HepG2 (cell line): ENCODE measurements around the gene ATP6V1D. TPM values are rescaled to one million over a fixed set of nuclear protein-coding genes. Genes with fewer than 3 reads are reported as not detected.

Experiments used
- ATAC-seq: fragments of 200-7000 bp; cut with Tn5 transposase; 3 replicates; pipeline ENCODE4 v1.9.1; 2020; ENCODE audit warnings: mild to moderate bottlenecking, moderate library complexity
- BruUV-seq: library from RNA; stranded (reverse); fragments of 400-500 nt; replicated peaks from 2 replicates; lab custom pipeline; 2021; lab: Mats Ljungman, UMichigan
- CTCF ChIA-PET: fragments of 300-600 bp; formaldehyde crosslinking; extraction: SDS; loops from one replicate; lab custom pipeline; 2021; ENCODE audit warnings: low total read pairs, inconsistent platforms, low intra/inter-chr PET ratio; lab: Yijun Ruan, JAX
- POLR2A ChIA-PET: fragments of 350-600 bp; sonication (Branson Sonifier 250); formaldehyde crosslinking; loops from one replicate; lab custom pipeline; 2020; ENCODE audit warnings: antibody characterized with exemption, inconsistent platforms; lab: Yijun Ruan, JAX
- DNase-seq: peaks from one replicate; pipeline ENCODE4 v3.0.0-alpha.2; 2015; ENCODE audit warnings: low spot score
- FAIRE-seq: peaks from 3 replicates; lab custom pipeline; 2011; peaks lifted over from hg19 to GRCh38; lab: Jason Lieb, UNC
- H2AFZ ChIP-seq: one replicate; pipeline ENCODE4 v1.6.1; 2011; ENCODE audit warnings: low read length, inconsistent platforms
- H3K27ac ChIP-seq: fragments of 300-600 bp; 3 replicates; pipeline ENCODE4 v1.8.0; 2011; ENCODE audit warnings: mixed run types, mild to moderate bottlenecking, mixed read lengths, low read length, inconsistent platforms; ENCODE audit not compliant: insufficient read depth; ENCODE audit errors: extremely low read length
- H3K27me3 ChIP-seq, 2 experiments: fragments of 200-600 bp in 1 of 2; 2 replicates in 1 of 2; 3 replicates in 1 of 2; pipeline versions ENCODE4 v1.6.0 to v1.8.0; 2011; ENCODE audit warnings: low read length in 2 of 2, mild to moderate bottlenecking in 2 of 2, moderate library complexity in 2 of 2, inconsistent platforms in 1 of 2; ENCODE audit not compliant: insufficient read depth in 2 of 2, control insufficient read depth in 1 of 2
- H3K36me3 ChIP-seq, 2 experiments: fragments of 200-600 bp in 1 of 2; replicated peaks in 1 of 2; 2 replicates in 1 of 2; 3 replicates in 1 of 2; pipeline versions ENCODE4 v1.5.1 to v1.8.0; 2011; ENCODE audit warnings: low read length in 2 of 2, inconsistent platforms in 1 of 2; ENCODE audit not compliant: insufficient read depth in 2 of 2, control insufficient read depth in 1 of 2
- H3K4me1 ChIP-seq: 2 replicates; pipeline ENCODE4 v1.5.1; 2012; ENCODE audit warnings: low read length, inconsistent platforms; ENCODE audit not compliant: insufficient read depth
- H3K4me2 ChIP-seq: 2 replicates; pipeline ENCODE4 v1.6.0; 2011; ENCODE audit warnings: low read depth, low read length, inconsistent platforms
- H3K4me3 ChIP-seq, 3 experiments: fragments of 200-600 bp in 1 of 3; sonication (generic), shearing (Covaris generic) in 1 of 3; replicated peaks in 1 of 3; 2 replicates each; pipeline ENCODE4 v1.5.1; 2011 to 2016; ENCODE audit warnings: low read length in 3 of 3, inconsistent platforms in 2 of 3, low read depth in 2 of 3, mild to moderate bottlenecking in 2 of 3, control low read depth in 1 of 3, mixed read lengths in 1 of 3; ENCODE audit not compliant: insufficient read depth in 1 of 3
- H3K79me2 ChIP-seq: one replicate; pipeline ENCODE4 v1.6.1; 2011; ENCODE audit warnings: low read length, inconsistent platforms; ENCODE audit not compliant: insufficient read depth
- H3K9ac ChIP-seq: 2 replicates; pipeline ENCODE4 v1.6.0; 2011; ENCODE audit warnings: mild to moderate bottlenecking, low read depth, low read length, inconsistent platforms; ENCODE audit not compliant: insufficient read depth
- H3K9me3 ChIP-seq: 2 replicates; pipeline ENCODE4 v1.5.1; 2012; ENCODE audit warnings: mild to moderate bottlenecking, low read length
- H4K20me1 ChIP-seq: 2 replicates; pipeline ENCODE4 v1.6.0; 2011; ENCODE audit warnings: inconsistent platforms, mild to moderate bottlenecking, low read length, moderate library complexity; ENCODE audit not compliant: insufficient read depth
- CC2D1A ChIP-seq: sonication (generic); formaldehyde crosslinking; IDR thresholded peaks from 2 replicates; pipeline ENCODE4 v1.8.1; 2023; ENCODE audit warnings: mild to moderate bottlenecking, missing genetic modification reagents
- GATA4 ChIP-seq: sonication (generic); IDR thresholded peaks from 2 replicates; pipeline ENCODE4 v1.6.1; 2016; ENCODE audit warnings: antibody characterized with exemption, low read depth, borderline replicate concordance
- HNRNPL ChIP-seq: fragments of 200-400 bp; formaldehyde crosslinking; IDR thresholded peaks from 2 replicates; pipeline ENCODE4 v1.6.1; 2017; ENCODE audit warnings: mild to moderate bottlenecking, low read depth, low read length
- HNRNPUL1 ChIP-seq: fragments of 200-400 bp; formaldehyde crosslinking; IDR thresholded peaks from 2 replicates; pipeline ENCODE4 v1.6.1; 2017; ENCODE audit warnings: low read depth, mild to moderate bottlenecking, low read length, moderate library complexity
- KDM3A ChIP-seq: IDR thresholded peaks from 2 replicates; pipeline ENCODE4 v1.6.1; 2018; ENCODE audit warnings: low read depth, missing compliant biosample characterization
- PAF1 ChIP-seq: IDR thresholded peaks from 2 replicates; pipeline ENCODE4 v1.6.1; 2016; ENCODE audit warnings: missing genetic modification reagents, missing compliant biosample characterization
- RNF2 ChIP-seq: fragments of 450-650 bp; conservative IDR thresholded peaks from 2 replicates; pipeline ENCODE4 v1.6.1; 2016; ENCODE audit warnings: low read depth
- RXRB ChIP-seq: IDR thresholded peaks from 2 replicates; pipeline ENCODE4 v1.6.1; 2016; ENCODE audit warnings: borderline replicate concordance, missing genetic modification reagents, missing compliant biosample characterization
- TBX3 ChIP-seq: fragments of 450-650 bp; IDR thresholded peaks from 2 replicates; pipeline ENCODE4 v1.6.1; 2017; ENCODE audit warnings: antibody characterized with exemption, mild to moderate bottlenecking, inconsistent platforms, borderline replicate concordance
- ZBTB21 ChIP-seq: sonication (generic); formaldehyde crosslinking; IDR thresholded peaks from 2 replicates; pipeline ENCODE4 v1.4.0; 2020; ENCODE audit warnings: missing genetic modification reagents
- ZNF180 ChIP-seq: sonication (generic); formaldehyde crosslinking; IDR thresholded peaks from 2 replicates; pipeline ENCODE4 v1.4.0; 2020; ENCODE audit warnings: low read depth, missing genetic modification reagents, borderline replicate concordance
- WGBS: methylation state at CpG from one replicate; pipeline ENCODE4 v1.1.6; 2017; ENCODE audit warnings: low lambda C conversion rate; 5-methylcytosine and 5-hydroxymethylcytosine counted together
- in situ Hi-C: cut with HindIII; loops from 2 replicates; pipeline ENCODE4 v1.10.0; 2017; ENCODE audit warnings: low pct_unique_long_range_greater_than_20kb; ENCODE audit not compliant: extremely low pct_ligation_motif_present
- intact Hi-C: fragments of 100-400 bp; cut with micrococcal nuclease; formaldehyde crosslinking; loops from one replicate; pipeline ENCODE4 v1.10.0; 2022; ENCODE audit not compliant: unreplicated experiment
- polyA plus RNA-seq, 8 experiments: library from polyadenylated mRNA; depleted of rRNA in 3 of 8; stranded (reverse) in 7 of 8; unstranded in 1 of 8; fragments of >200 nt; fragmentation: Illumina TruSeq in 4 of 8; extraction: Trizol in 4 of 8; gene quantifications; 2 replicates each; pipeline versions ENCODE4 v1.2.1 to v1.2.3, GENCODE V29; 2011 to 2016; ENCODE audit warnings: low read depth in 4 of 8, missing spikeins in 1 of 8, mixed read lengths in 1 of 8; ENCODE audit not compliant: insufficient read depth in 1 of 8
- total RNA-seq, 5 experiments: library from RNA; depleted of rRNA; stranded (reverse); fragments of >200 nt; fragmentation: Illumina TruSeq; extraction: Trizol; gene quantifications; 2 replicates each; pipeline ENCODE4 v1.2.3, GENCODE V29; 2016; ENCODE audit warnings: low read depth in 1 of 5
- TF ChIP-seq, protein P1 (sequence below): IDR thresholded peaks from 2 replicates; pipeline ENCODE4 v1.6.1; 2016; ENCODE audit warnings: missing biosample characterization, missing genetic modification reagents, low read depth
- TF ChIP-seq, protein P2 (sequence below): sonication (generic); formaldehyde crosslinking; IDR thresholded peaks from 2 replicates; pipeline ENCODE4 v1.4.0; 2020; ENCODE audit warnings: mild to moderate bottlenecking, missing genetic modification reagents
- TF ChIP-seq, protein P3 (sequence below): sonication (generic); formaldehyde crosslinking; conservative IDR thresholded peaks from 2 replicates; pipeline ENCODE4 v1.8.0; 2022; ENCODE audit warnings: low read depth, missing genetic modification reagents

Gene ATP6V1D
- total and polyA plus RNA-seq, 2 of the 13 experiments (the other 11 are each of a cell fraction or from before 2014, with no cell fraction given) = 16.8 to 53.9 TPM

DNA sequence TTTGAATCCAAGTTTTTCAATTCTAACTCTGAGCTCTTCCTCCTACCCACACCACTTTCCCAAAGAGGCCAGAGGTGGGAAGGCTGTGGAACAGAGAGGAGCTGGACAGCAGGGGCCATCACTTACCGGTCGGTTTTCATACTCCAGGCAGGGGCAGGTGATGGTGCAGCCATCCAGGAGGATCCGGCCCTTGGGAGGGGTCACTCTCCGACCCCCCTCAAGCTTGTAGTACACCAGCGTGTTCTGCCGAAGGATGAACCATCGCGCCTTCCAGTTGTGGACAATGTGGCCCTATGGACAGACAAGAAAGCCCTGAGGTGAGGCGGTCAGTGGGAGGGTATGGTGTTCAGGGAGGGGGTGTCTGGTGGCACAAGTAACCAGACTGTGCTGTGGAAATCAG, 37.9 kb upstream of the ATP6V1D start:
- H3K36me3 ChIP-seq = no peaks in the 10 kb centered on the region
- in situ Hi-C loops (no loop called here), intact Hi-C loops (no loop called here)
- H3K79me2 ChIP-seq = no peaks in the 10 kb centered on the region
- H2AFZ ChIP-seq = no peak overlapping the region
- no peaks in the 10 kb centered on the region; a peak in 2 of 5 replicates for H3K27me3 ChIP-seq
- H3K4me1 ChIP-seq = peaks cover 24% of the 10 kb centered on the region
- H3K4me2 ChIP-seq = no peak overlapping the region
- POLR2A ChIA-PET = no interaction called here
- 74% methylated on average over 5 of the region's 9 CpGs for WGBS
- H3K9me3 ChIP-seq = no peaks in the 10 kb centered on the region
- TF ChIP-seq RNF2 (no peak), CC2D1A (CRISPR knock-in tag) (no peak), KDM3A (CRISPR knock-in tag) (no peak), RXRB (CRISPR knock-in tag) (no peak), HNRNPL (no peak), ZBTB21 (CRISPR knock-in tag) (no peak), PAF1 (CRISPR knock-in tag) (no peak), GATA4 (no peak), ZNF180 (CRISPR knock-in tag) (no peak), TBX3 (no peak), HNRNPUL1 (no peak)
- TF ChIP-seq, protein P1, sequence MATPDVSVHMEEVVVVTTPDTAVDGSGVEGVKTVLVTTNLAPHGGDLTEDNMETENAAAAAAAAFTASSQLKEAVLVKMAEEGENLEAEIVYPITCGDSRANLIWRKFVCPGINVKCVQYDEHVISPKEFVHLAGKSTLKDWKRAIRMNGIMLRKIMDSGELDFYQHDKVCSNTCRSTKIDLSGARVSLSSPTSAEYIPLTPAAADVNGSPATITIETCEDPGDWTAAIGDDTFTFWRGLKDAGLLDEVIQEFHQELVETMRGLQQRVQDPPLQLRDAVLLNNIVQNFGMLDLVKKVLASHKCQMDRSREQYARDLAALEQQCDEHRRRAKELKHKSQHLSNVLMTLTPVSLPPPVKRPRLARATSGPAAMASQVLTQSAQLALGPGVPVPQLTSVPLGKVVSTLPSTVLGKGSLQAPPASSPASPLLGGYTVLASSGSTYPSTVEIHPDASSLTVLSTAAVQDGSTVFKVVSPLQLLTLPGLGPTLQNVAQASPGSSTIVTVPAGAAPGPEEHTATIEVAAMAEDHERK (CRISPR knock-in tag) = no peak
- TF ChIP-seq, protein P2, sequence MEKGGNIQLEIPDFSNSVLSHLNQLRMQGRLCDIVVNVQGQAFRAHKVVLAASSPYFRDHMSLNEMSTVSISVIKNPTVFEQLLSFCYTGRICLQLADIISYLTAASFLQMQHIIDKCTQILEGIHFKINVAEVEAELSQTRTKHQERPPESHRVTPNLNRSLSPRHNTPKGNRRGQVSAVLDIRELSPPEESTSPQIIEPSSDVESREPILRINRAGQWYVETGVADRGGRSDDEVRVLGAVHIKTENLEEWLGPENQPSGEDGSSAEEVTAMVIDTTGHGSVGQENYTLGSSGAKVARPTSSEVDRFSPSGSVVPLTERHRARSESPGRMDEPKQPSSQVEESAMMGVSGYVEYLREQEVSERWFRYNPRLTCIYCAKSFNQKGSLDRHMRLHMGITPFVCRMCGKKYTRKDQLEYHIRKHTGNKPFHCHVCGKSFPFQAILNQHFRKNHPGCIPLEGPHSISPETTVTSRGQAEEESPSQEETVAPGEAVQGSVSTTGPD (CRISPR knock-in tag) = no peak
- TF ChIP-seq, protein P3, sequence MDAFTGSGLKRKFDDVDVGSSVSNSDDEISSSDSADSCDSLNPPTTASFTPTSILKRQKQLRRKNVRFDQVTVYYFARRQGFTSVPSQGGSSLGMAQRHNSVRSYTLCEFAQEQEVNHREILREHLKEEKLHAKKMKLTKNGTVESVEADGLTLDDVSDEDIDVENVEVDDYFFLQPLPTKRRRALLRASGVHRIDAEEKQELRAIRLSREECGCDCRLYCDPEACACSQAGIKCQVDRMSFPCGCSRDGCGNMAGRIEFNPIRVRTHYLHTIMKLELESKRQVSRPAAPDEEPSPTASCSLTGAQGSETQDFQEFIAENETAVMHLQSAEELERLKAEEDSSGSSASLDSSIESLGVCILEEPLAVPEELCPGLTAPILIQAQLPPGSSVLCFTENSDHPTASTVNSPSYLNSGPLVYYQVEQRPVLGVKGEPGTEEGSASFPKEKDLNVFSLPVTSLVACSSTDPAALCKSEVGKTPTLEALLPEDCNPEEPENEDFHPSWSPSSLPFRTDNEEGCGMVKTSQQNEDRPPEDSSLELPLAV (CRISPR knock-in tag) = no peak
- CTCF ChIA-PET = no interaction called here
- ATAC-seq (no peak), DNase-seq (no peak), FAIRE-seq (no peak)
- no peak overlapping the region for H3K4me3 ChIP-seq
- H3K9ac ChIP-seq = no peak overlapping the region
- no TSS peak for BruUV-seq
- H3K27ac ChIP-seq = no peak overlapping the region
- no peaks in the 10 kb centered on the region for H4K20me1 ChIP-seq
